GM12891 (cell line): ENCODE data around the gene B4GALT7.

Experiments used
- DNase-seq: peaks from one replicate; pipeline ENCODE4 v3.0.0; 2011; ENCODE audit warnings: low spot score; ENCODE audit not compliant: insufficient read length
- FAIRE-seq: peaks from 2 replicates; lab custom pipeline; 2011; peaks lifted over from hg19 to GRCh38; lab: Jason Lieb, UNC
- PAX5 ChIP-seq: IDR thresholded peaks from 2 replicates; pipeline ENCODE4 v1.6.1; 2011; ENCODE audit warnings: low read length, moderate library complexity, mild to moderate bottlenecking; ENCODE audit not compliant: insufficient read depth, severe bottlenecking
- POLR2A ChIP-seq: IDR thresholded peaks from 2 replicates; pipeline ENCODE4 v1.6.1; 2011; ENCODE audit warnings: low read depth, low read length, control low read depth
- POLR2AphosphoS5 ChIP-seq: IDR thresholded peaks from 2 replicates; pipeline ENCODE4 v1.6.1; 2011; ENCODE audit warnings: low read depth, low read length, control low read depth
- POU2F2 ChIP-seq: IDR thresholded peaks from 2 replicates; pipeline ENCODE4 v1.6.1; 2011; ENCODE audit warnings: low read depth, mild to moderate bottlenecking, control low read depth, low read length, moderate library complexity
- SPI1 ChIP-seq: IDR thresholded peaks from 2 replicates; pipeline ENCODE4 v1.6.1; 2011; ENCODE audit warnings: low read depth, low read length, control low read depth
- TAF1 ChIP-seq: IDR thresholded peaks from 2 replicates; pipeline ENCODE4 v1.6.1; 2011; ENCODE audit warnings: low read depth, low read length, control low read depth

B4GALT7 gene

DNA sequence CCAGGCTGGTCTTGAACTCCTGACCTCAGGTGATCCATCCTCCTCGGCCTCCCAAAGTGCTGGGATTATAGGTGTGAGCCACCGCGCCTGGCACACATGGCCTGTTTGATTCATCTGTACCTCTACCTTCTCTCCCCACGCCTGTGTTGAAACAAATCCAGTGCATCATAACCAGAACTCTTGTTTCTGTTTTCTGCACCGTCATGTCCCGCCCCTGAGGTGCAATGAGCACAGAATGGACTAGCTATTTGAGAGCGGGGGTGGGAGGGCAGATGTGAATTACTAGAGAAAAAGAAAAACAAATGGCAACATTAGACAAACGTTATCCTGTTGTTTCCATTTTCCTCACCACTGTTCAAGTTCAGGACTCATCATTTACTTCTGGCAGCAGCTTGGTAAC lies 34.9 kb upstream of the B4GALT7 start:
- no peak for FAIRE-seq

DNA sequence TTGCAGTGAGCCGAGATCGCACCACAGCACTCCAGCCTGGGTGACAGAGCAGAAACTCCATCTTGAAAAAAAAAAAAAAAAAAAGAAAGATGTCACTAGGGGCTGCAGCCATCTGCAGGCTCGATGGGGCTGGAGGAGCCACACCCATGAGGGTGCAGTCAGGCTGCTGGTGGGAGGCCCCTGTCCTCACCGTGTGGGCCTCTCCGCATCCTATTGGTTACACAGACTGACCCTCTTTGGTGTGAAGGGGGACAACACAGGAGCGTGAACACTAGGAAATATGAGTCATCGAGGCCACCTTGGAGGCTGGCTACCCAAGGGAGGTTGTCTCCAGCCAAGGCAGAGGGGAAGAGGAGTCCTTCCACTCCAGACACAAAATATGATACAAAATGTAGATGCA lies 31.6 kb upstream of the B4GALT7 start:
- no peak for FAIRE-seq
- no peak for DNase-seq
- TF ChIP-seq POU2F2 (no peak), PAX5 (no peak), POLR2AphosphoS5 (no peak), SPI1 (no peak), POLR2A (no peak), TAF1 (no peak)

More for the DNA sequence above, 34.9 kb upstream of the B4GALT7 start:
- TF ChIP-seq POLR2A = no peak
- no peak for TF ChIP-seq PAX5
- DNase-seq = no peak

DNA sequence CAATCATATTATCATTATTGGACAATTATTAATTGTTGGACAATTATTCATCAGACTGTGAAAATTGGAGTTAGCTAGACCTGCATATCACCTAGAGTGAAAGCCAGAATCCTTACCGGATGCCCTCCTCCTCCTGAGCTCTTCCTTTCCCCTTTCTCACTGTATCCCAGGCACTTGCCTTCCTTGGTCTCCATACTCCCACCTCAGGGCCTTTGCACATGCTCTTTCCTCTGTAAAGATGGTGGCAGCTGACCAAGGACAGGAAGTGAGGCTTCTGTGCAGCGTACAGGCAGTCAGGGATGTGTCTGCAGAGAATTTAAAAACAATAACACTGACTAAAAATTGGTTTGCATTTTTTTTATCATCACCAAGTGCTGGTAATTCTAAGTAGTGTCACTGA lies 30.0 kb upstream of the B4GALT7 start:
- DNase-seq = no peak
- FAIRE-seq = no peak
- TF ChIP-seq POLR2AphosphoS5 = no peak
- no peak for TF ChIP-seq PAX5
- no peak for TF ChIP-seq POU2F2
- TF ChIP-seq SPI1 = no peak
- no peak for TF ChIP-seq POLR2A
- TF ChIP-seq TAF1 = no peak

- TF ChIP-seq POU2F2 (no peak), PAX5 (no peak), POLR2AphosphoS5 (no peak), POLR2A (no peak), TAF1 (no peak), SPI1 (no peak)
- no peak for FAIRE-seq
- no peak for DNase-seq
These were observed 24.4 kb upstream of the B4GALT7 start for GRCh38 chr5:177575488-177575887.

GRCh38 chr5:177576169-177576568 lies 23.8 kb upstream of the B4GALT7 start:
- FAIRE-seq = no peak
- no peak for DNase-seq
- TF ChIP-seq POLR2A = no peak
- TF ChIP-seq POLR2AphosphoS5 = no peak
- no peak for TF ChIP-seq POU2F2
- no peak for TF ChIP-seq TAF1
- no peak for TF ChIP-seq SPI1
- no peak for TF ChIP-seq PAX5

- FAIRE-seq = no peak
- TF ChIP-seq PAX5 (no peak), TAF1 (no peak), POLR2A (no peak), SPI1 (no peak), POLR2AphosphoS5 (no peak), POU2F2 (no peak)
These were observed 21.6 kb upstream of the B4GALT7 start for GRCh38 chr5:177578316-177578715.

DNA sequence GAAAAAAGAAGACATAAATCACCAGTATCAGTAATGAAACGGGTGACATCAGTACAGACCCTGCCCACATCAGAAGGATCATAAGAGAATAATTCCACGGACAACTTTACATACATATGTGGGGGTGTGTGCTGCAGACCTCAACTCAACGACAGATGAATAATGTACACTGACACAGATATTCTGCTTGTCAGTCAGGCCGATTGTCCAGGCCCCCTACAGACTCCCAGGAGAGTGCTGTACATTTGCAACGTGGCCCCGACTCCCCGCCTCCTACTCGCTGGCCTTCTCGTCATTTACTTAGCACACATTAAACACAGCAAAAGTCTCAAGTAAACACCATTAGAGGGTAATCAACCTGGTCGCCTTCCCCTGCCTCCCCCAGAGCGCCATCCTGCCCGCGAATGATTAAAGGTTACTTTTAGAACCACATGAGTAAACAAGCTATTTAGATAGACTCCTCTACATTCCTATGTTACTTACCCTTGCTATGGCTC lies 11.5 kb upstream of the B4GALT7 start:
- FAIRE-seq (no peak), DNase-seq (no peak)
- TF ChIP-seq PAX5 (no peak), SPI1 (no peak), POLR2AphosphoS5 (no peak), POLR2A (no peak), POU2F2 (no peak), TAF1 (no peak)

More at GRCh38 chr5:177578316-177578715, 21.6 kb upstream of the B4GALT7 start:
- no peak for DNase-seq

DNA sequence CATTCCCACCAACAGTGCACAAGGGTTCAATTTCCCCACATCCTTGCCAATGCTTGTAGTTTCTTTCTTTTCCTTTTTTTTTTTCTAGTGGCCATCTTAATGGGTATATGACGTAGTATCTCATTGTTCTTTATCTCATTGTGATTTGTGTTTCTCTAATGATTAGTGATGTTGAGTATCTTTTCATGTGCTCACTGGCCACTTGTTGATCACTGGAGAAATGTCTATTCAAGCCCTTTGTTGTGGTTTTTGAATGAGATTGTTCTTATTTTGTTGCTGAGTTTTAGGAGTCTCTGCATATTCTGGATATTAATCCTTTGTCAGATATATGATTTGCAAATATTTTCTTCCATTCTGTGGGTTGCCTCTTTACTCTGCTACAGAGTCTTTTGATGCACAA lies 9.5 kb upstream of the B4GALT7 start:
- no peak for DNase-seq
- FAIRE-seq = no peak
- TF ChIP-seq POLR2A (no peak), PAX5 (no peak), TAF1 (no peak), POLR2AphosphoS5 (no peak), POU2F2 (no peak), SPI1 (no peak)

GRCh38 chr5:177591690-177592009 lies 8.3 kb upstream of the B4GALT7 start:
- FAIRE-seq = no peak
- TF ChIP-seq POLR2AphosphoS5 (no peak), TAF1 (no peak), PAX5 (no peak), SPI1 (no peak), POU2F2 (no peak), POLR2A (no peak)
- no peak for DNase-seq

- DNase-seq (peak; percentile 86), FAIRE-seq (peak; percentile 100)
- TF ChIP-seq POU2F2 (peak; percentile 81), SPI1 (peak; percentile 33; the same call in 1 of the 2 replicates), TAF1 (peak; percentile 96), POLR2AphosphoS5 (peak; percentile 93), POLR2A (peak; percentile 95), PAX5 (no peak)
These were observed 7.7 kb upstream of the B4GALT7 start, which contains the start of gene TMED9 for GRCh38 chr5:177592010-177592834. Gene TMED9 (plus strand): TSS chr5:177592203. CDS start chr5:177592215, 12 bp downstream.
